MCF 10A (cell line): ENCODE results near the gene BCAT1. TPM values are rescaled to one million over a fixed set of nuclear protein-coding genes. Genes with fewer than 3 reads are reported as not detected.

Experiments used
- BruUV-seq: library from RNA; stranded (reverse); fragments of 400-500 nt; replicated peaks from 2 replicates; lab custom pipeline; 2021; lab: Mats Ljungman, UMichigan
- CTCF ChIA-PET: fragments of 300-600 bp; sonication (Branson Sonifier 250); formaldehyde crosslinking; extraction: SDS; loops from one replicate; lab custom pipeline; 2021; ENCODE audit warnings: antibody characterized with exemption, inconsistent platforms; lab: Yijun Ruan, JAX
- POLR2A ChIA-PET: fragments of 300-600, 350-650 bp; sonication (Branson Sonifier 250); formaldehyde crosslinking; extraction: SDS; loops from one replicate; lab custom pipeline; 2020; ENCODE audit warnings: antibody characterized with exemption, inconsistent platforms; lab: Yijun Ruan, JAX
- DNase-seq: peaks from one replicate; pipeline ENCODE4 v3.0.0-alpha.2; 2018; ENCODE audit not compliant: unreplicated experiment
- H3K27ac Mint-ChIP-seq: one replicate; pipeline ENCODE4 v1.8.0; 2022; ENCODE audit warnings: mild to moderate bottlenecking, low read depth, mixed read lengths; ENCODE audit not compliant: unreplicated experiment
- H3K27me3 Mint-ChIP-seq: one replicate; pipeline ENCODE4 v1.8.0; 2022; ENCODE audit warnings: mixed read lengths; ENCODE audit not compliant: insufficient read depth, unreplicated experiment
- H3K36me3 Mint-ChIP-seq: one replicate; pipeline ENCODE4 v1.8.0; 2022; ENCODE audit warnings: mild to moderate bottlenecking, moderate library complexity, mixed read lengths; ENCODE audit not compliant: insufficient read depth, unreplicated experiment
- H3K4me1 Mint-ChIP-seq: one replicate; pipeline ENCODE4 v1.8.0; 2022; ENCODE audit warnings: mixed read lengths; ENCODE audit not compliant: insufficient read depth, unreplicated experiment
- H3K4me3 Mint-ChIP-seq: one replicate; pipeline ENCODE4 v1.8.0; 2022; ENCODE audit warnings: mild to moderate bottlenecking, moderate library complexity, mixed read lengths; ENCODE audit not compliant: unreplicated experiment
- H3K9me3 Mint-ChIP-seq: one replicate; pipeline ENCODE4 v1.8.0; 2022; ENCODE audit warnings: mixed read lengths; ENCODE audit not compliant: unreplicated experiment
- CTCF ChIP-seq: fragments of 200-600 bp; IDR thresholded peaks from one replicate; pipeline ENCODE4 v1.8.0; 2022; ENCODE audit warnings: antibody characterized with exemption, mild to moderate bottlenecking; ENCODE audit not compliant: unreplicated experiment
- intact Hi-C: fragments of 100-400 bp; cut with micrococcal nuclease; formaldehyde crosslinking; loops from 2 replicates; pipeline ENCODE4 v1.14.1; 2022
- total RNA-seq: library from RNA; stranded (reverse); gene quantifications from 2 replicates; pipeline ENCODE4 v1.2.3, GENCODE V29; 2022

Gene BCAT1
- total RNA-seq, 1 experiment from 2014 or later: 0.12 TPM

GRCh38 chr12:24798335-24798734 lies 150.6 kb downstream of the BCAT1 start:
- no peak for TF ChIP-seq CTCF
- Mint-ChIP-seq H3K27me3 (no peaks in the 10 kb centered on the region), H3K27ac (no peak overlapping the region), H3K4me1 (no peaks in the 10 kb centered on the region), H3K9me3 (no peaks in the 10 kb centered on the region), H3K36me3 (no peaks in the 10 kb centered on the region), H3K4me3 (no peak overlapping the region)
- POLR2A ChIA-PET: no interaction called here
- CTCF ChIA-PET: no interaction called here
- DNase-seq: no peak
- no TSS peak for BruUV-seq
- intact Hi-C loops: no loop called here

- CTCF ChIA-PET: no interaction called here
- no peak for DNase-seq
- BruUV-seq: no TSS peak
- Mint-ChIP-seq H3K27ac (no peak overlapping the region), H3K27me3 (no peaks in the 10 kb centered on the region), H3K4me3 (no peak overlapping the region), H3K9me3 (no peaks in the 10 kb centered on the region), H3K4me1 (no peaks in the 10 kb centered on the region), H3K36me3 (no peaks in the 10 kb centered on the region)
- POLR2A ChIA-PET: no interaction called here
- TF ChIP-seq CTCF: no peak
- intact Hi-C loops: no loop called here
Measured at GRCh38 chr12:24797901-24798300, 151.0 kb downstream of the BCAT1 start.

GRCh38 chr12:24796876-24797275 lies 152.0 kb downstream of the BCAT1 start:
- Mint-ChIP-seq H3K27me3 (no peaks in the 10 kb centered on the region), H3K4me3 (no peak overlapping the region), H3K27ac (no peak overlapping the region), H3K9me3 (no peaks in the 10 kb centered on the region), H3K4me1 (no peaks in the 10 kb centered on the region), H3K36me3 (no peaks in the 10 kb centered on the region)
- no TSS peak for BruUV-seq
- no peak for TF ChIP-seq CTCF
- intact Hi-C loops: no loop called here
- no peak for DNase-seq
- ChIA-PET POLR2A (interaction anchor here (0.6 to 1.3 kb wide), 2 partner anchors 34 to 61 kb away, joined by 3 read pairs; no protein-coding TSS in a partner anchor), CTCF (interaction anchor here (1.3 kb wide), 1 partner anchor 38 kb away, joined by 4 read pairs; no protein-coding TSS in a partner anchor)

- TF ChIP-seq CTCF: no peak
- Mint-ChIP-seq H3K27ac (no peak overlapping the region), H3K4me3 (peak overlapping the region; percentile 17), H3K36me3 (no peaks in the 10 kb centered on the region), H3K4me1 (no peaks in the 10 kb centered on the region), H3K9me3 (no peaks in the 10 kb centered on the region), H3K27me3 (no peaks in the 10 kb centered on the region)
- BruUV-seq: no TSS peak
- POLR2A ChIA-PET: interaction anchor here (0.7 to 1.3 kb wide), 3 partner anchors 17 to 43 kb away, joined by 3 read pairs; no protein-coding TSS in a partner anchor
- peak; percentile 14 for DNase-seq
- CTCF ChIA-PET: interaction anchor here (0.6 to 1.3 kb wide), 4 partner anchors 11 to 1718 kb away, joined by 3 to 4 read pairs (median 4); no protein-coding TSS in a partner anchor
- intact Hi-C loops: no loop called here
Measured at GRCh38 chr12:24795699-24796347, 153.1 kb downstream of the BCAT1 start.
